Spinal cord (tissue), 10 donors: ENCODE data around the gene TUBA8. TPM values are rescaled to one million over a fixed set of nuclear protein-coding genes. Genes with fewer than 3 reads are reported as not detected.
"Not testable (repeated sequence)": the region's sequence is repeated elsewhere in the genome, so short reads cannot be mapped to it uniquely, and the experiment has no call there.

ENCODE experiments used
- DNase-seq, 6 donors: peaks; one replicate each; pipeline versions ENCODE4 v3.0.0 to v3.0.0-alpha.2; 2013 to 2015; ENCODE audit warnings: low spot score in 6 of 6, low read depth in 4 of 6
- H3K27ac ChIP-seq: one replicate; pipeline ENCODE4 v1.5.1; 2013; ENCODE audit warnings: low read depth, low read length, control low read depth
- H3K27me3 ChIP-seq: one replicate; pipeline ENCODE4 v1.6.1; 2013; ENCODE audit warnings: low read length; ENCODE audit not compliant: control insufficient read depth, insufficient read depth
- H3K36me3 ChIP-seq: one replicate; pipeline ENCODE4 v1.6.1; 2013; ENCODE audit warnings: low read length; ENCODE audit not compliant: control insufficient read depth, insufficient read depth
- H3K4me1 ChIP-seq: one replicate; pipeline ENCODE4 v1.6.1; 2013; ENCODE audit warnings: low read length; ENCODE audit not compliant: control insufficient read depth, insufficient read depth
- H3K4me3 ChIP-seq: one replicate; pipeline ENCODE4 v1.5.1; 2013; ENCODE audit warnings: low read depth, low read length, control low read depth
- H3K9me3 ChIP-seq: one replicate; pipeline ENCODE4 v1.6.1; 2013; ENCODE audit warnings: low read length; ENCODE audit not compliant: control insufficient read depth, insufficient read depth
- WGBS: methylation state at CpG from one replicate; pipeline ENCODE4 v1.1.5; 2013; ENCODE audit warnings: missing lambda C conversion rate; ENCODE audit not compliant: insufficient coverage; 5-methylcytosine and 5-hydroxymethylcytosine counted together
- polyA plus RNA-seq, 2 donors: library from polyadenylated mRNA; unstranded; fragments of 120-200 nt; gene quantifications; one replicate each; pipeline ENCODE4 v1.2.1, GENCODE V29; 2013; ENCODE audit not compliant: insufficient read length in 2 of 2
- total RNA-seq, 2 donors: library from RNA; depleted of rRNA in 1 of 2; stranded (reverse); fragments of 120-200 nt in 1 of 2; fragments of >200 nt in 1 of 2; gene quantifications; one replicate each; pipeline versions ENCODE4 v1.2.3 to v1.2.4, GENCODE V29; 2013 to 2014
- donor health status: healthy.

Gene TUBA8
- total and polyA plus RNA-seq, 4 donors, result 5.5 to 27.1 (median 17.2) TPM

DNA sequence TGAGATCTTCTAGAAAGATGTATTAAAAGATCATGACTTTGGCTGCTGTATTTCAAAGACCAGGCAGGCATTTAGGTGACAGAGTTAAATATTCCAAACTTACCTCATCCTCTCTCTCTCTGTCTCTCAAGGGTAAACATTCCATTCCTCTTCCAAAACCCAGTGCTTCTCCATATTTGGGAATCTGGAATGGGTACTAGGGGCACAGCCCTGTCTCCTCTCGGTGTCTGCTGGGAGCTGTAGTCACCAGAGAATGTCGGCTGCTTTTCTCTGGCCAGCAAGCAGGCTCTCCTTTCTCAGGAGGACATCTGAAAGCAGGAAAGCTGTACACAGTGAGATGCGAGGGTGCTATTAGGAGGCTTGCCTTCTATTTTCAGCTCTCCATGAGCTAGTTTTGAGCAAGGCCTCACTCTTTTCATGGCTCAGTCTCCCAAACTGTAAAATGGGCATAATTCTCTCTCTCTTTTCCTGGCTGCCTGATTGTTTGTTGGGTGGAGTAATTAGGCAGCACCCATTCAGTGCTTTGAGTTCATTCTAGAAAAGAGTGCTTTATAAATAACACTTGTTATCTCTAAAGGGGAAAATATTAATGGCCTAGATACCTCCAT lies 42.1 kb upstream of the TUBA8 start:
- H3K4me3 ChIP-seq, result no peak overlapping the region
- peaks cover 17% of the 10 kb centered on the region for H3K4me1 ChIP-seq
- H3K9me3 ChIP-seq, result no peaks in the 10 kb centered on the region
- no peaks in the 10 kb centered on the region for H3K27me3 ChIP-seq
- no peak for DNase-seq
- WGBS, result 71% methylated on average over 1 of the region's 3 CpGs
- peak overlapping the region; percentile 47 for H3K27ac ChIP-seq
- H3K36me3 ChIP-seq, result no peaks in the 10 kb centered on the region

DNA sequence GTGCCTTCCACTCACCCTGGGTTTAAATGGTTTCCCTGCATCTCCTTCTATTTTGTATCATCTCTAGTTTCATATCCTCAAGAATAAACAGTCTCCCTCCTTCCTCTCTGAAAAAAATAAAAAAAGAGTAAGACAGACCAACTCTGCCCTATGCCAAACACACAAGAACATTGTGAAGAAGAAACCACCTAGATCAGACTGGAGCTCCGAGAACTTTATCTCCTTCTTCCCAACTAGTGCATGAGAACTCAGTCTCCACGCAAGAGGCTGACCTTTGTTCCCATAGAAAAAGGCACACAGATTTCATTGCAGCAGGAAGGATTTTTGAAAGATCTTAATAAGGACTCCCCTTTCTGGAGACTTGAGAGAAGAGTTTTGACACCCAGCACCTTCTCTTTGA lies 41.6 kb upstream of the TUBA8 start:
- no peaks in the 10 kb centered on the region for H3K9me3 ChIP-seq
- no peaks in the 10 kb centered on the region for H3K27me3 ChIP-seq
- no peak overlapping the region for H3K27ac ChIP-seq
- H3K36me3 ChIP-seq, result no peaks in the 10 kb centered on the region
- H3K4me1 ChIP-seq, result peaks cover 14% of the 10 kb centered on the region
- no peak for DNase-seq
- 100% methylated on average over 1 of the region's 2 CpGs for WGBS
- H3K4me3 ChIP-seq, result no peak overlapping the region

DNA sequence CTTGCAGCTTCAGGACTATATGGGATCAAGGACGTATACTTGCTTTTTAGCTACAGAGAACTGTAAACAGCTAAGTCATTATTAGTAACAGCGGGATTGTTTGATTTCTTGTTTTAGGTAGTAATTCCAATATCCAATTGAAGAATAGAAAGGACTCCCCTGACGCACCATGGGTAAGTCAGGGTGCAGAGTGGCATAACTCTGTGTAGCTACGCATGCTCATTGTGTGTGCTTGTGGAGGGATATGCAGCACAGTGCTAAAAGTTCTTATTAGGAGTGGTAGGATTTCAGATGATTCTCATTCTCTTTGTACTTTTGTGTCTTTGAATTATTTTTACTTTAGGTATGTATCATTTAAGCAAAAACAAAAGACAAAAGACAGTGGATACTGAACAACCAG lies 40.6 kb upstream of the TUBA8 start:
- Histone ChIP-seq H3K4me3 (no peak overlapping the region), H3K27ac (no peak overlapping the region), H3K4me1 (peaks cover 13% of the 10 kb centered on the region), H3K27me3 (no peaks in the 10 kb centered on the region), H3K36me3 (no peaks in the 10 kb centered on the region), H3K9me3 (no peaks in the 10 kb centered on the region)
- peak in 1 of 6 donors; percentile 42 for DNase-seq
- 71% methylated on average over 1 of the region's 4 CpGs for WGBS

DNA sequence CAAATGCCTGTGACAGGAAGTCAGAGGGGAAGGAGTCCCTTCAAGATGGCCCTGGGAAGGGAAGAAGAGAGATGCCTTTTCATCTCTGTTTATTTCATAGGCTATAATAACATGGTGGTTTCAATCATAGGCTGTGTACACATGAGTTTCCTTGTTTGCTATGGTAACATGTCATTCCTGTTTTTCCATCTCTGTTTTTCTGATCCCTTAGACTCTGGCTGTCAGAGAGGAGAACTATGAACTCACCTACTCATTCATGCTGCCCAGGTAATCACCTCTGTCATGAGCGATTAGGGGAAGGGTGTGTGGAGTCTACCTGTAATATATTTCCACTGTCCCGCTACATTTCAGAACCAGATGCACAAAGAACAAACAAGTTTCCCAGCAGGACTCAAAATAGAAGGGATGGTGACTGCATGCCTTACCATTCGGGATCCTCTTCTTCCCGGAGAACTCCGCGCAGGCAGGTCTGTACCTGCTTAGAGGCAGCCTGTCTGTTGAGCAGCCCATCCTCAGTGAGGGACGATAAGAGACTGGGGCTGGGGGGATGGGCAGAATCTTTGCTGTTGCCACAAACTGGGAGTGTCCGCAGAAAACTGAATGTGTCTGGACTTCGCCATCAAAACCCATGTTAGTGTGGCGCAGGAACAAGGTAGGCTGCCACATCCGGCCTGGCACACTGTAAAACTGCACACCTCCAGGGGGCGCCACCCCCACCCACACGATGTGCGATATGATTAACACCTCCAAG lies 39.9 kb upstream of the TUBA8 start:
- Histone ChIP-seq H3K36me3 (no peaks in the 10 kb centered on the region), H3K4me3 (no peak overlapping the region), H3K9me3 (no peaks in the 10 kb centered on the region), H3K27me3 (no peaks in the 10 kb centered on the region), H3K4me1 (peaks cover 12% of the 10 kb centered on the region), H3K27ac (no peak overlapping the region)
- WGBS, result 84% methylated on average over 13 of the region's 14 CpGs
- DNase-seq, result no peak

DNA sequence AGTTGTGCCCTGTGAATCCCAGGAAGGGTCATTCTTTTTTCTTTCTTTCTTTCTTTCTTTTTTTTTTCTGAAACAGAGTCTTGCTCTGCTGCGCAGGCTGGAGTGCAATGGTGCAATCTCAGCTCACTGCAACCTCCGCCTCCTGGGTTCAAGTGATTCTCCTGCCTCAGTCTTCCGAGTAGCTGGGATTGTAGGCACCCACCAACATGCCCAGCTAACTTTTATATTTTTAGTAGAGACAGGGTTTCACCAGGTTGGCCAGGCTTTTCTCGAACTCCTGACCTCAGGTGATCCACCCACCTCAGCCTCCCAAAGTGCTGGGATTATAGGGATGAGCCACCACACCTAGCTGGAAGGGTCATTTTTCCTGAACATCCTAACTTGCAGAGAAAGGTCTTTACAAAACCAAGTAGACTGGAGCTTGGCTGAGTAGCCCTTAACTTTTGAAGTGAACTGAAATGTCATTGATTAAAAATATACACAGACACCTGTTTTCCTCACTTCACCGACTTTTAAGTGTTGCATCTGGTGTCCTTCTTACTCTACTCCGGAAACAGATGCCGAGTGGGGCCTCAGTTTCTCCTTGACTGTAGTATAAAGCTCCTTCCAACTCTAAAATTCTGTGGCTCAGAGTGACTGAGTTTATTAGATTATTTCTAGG lies 39.2 kb upstream of the TUBA8 start:
- not testable (repeated sequence) for H3K27ac ChIP-seq, H3K27me3 ChIP-seq, DNase-seq, H3K36me3 ChIP-seq, H3K4me3 ChIP-seq, H3K9me3 ChIP-seq
- peaks cover 14% of the 10 kb centered on the region for H3K4me1 ChIP-seq
- 100% methylated on average over 1 of the region's 7 CpGs for WGBS

DNA sequence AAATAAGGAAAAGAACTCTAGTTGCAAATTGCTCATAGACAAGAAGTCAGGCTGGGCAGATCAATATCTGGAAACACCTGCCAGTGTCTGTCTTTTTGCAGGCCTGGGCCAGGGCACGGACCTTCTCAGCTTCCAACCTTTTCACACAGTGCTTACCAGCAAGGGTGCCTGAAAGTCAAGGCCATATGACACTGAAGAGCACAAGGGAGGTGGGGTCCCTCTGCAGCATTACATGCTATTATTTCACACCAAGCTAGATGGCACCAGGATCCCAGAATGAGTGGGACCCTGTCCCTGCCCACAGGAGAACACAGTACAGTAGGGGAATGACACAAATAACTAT lies 38.7 kb upstream of the TUBA8 start:
- 67% methylated on average over 1 of the region's 1 CpG for WGBS
- no peaks in the 10 kb centered on the region for H3K9me3 ChIP-seq
- H3K27me3 ChIP-seq, result no peaks in the 10 kb centered on the region
- H3K4me3 ChIP-seq, result no peak overlapping the region
- DNase-seq, result no peak
- H3K4me1 ChIP-seq, result peaks cover 16% of the 10 kb centered on the region
- H3K27ac ChIP-seq, result no peak overlapping the region
- H3K36me3 ChIP-seq, result no peaks in the 10 kb centered on the region

DNA sequence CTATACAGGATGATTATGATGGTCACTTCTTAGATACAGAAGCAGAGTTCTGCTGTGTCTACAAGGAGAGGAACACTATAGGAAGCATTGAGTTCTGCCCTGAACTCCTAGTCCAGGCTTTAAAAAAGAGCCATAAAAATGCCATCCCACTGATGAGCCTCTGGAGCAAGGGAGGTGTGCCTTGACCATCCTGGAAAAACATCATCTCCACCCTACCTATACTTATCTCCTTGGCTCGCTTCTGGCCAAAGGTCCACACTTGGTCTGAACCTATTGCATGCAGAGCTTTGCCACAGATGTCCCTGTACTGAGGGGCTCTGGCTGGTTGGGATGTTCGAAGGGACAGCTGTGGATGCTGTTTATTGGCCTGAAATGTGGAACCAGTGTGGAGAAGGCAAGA lies 37.1 kb upstream of the TUBA8 start:
- Histone ChIP-seq H3K4me1 (peaks cover 13% of the 10 kb centered on the region), H3K4me3 (no peak overlapping the region), H3K27me3 (no peaks in the 10 kb centered on the region), H3K36me3 (no peaks in the 10 kb centered on the region), H3K9me3 (no peaks in the 10 kb centered on the region), H3K27ac (no peak overlapping the region)
- 67% methylated on average over 1 of the region's 2 CpGs for WGBS
- no peak for DNase-seq

DNA sequence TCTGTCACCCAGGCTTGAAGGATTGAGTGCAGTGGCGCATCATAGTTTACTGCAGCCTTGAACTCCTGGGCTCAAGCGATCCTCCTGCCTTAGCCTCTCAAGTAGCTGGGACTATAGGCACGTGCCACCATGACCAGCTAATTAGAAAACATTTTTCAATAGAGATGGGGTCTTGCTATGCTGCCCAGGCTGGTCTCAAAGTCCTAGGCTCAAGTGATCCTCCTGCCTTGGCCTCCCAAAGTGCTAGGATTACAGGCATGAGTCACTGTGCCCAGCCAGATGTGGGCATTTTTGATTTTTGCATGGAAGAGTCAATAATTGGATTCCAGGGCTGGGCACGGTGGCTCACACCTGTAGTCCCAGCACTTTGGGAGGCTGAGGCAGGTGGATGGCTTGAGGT lies 36.7 kb upstream of the TUBA8 start:
- DNase-seq, H3K36me3 ChIP-seq, H3K4me3 ChIP-seq, H3K27me3 ChIP-seq, H3K9me3 ChIP-seq, H3K27ac ChIP-seq: not testable (repeated sequence)
- 91% methylated on average over 3 of the region's 4 CpGs for WGBS
- H3K4me1 ChIP-seq, result peaks cover 18% of the 10 kb centered on the region

DNA sequence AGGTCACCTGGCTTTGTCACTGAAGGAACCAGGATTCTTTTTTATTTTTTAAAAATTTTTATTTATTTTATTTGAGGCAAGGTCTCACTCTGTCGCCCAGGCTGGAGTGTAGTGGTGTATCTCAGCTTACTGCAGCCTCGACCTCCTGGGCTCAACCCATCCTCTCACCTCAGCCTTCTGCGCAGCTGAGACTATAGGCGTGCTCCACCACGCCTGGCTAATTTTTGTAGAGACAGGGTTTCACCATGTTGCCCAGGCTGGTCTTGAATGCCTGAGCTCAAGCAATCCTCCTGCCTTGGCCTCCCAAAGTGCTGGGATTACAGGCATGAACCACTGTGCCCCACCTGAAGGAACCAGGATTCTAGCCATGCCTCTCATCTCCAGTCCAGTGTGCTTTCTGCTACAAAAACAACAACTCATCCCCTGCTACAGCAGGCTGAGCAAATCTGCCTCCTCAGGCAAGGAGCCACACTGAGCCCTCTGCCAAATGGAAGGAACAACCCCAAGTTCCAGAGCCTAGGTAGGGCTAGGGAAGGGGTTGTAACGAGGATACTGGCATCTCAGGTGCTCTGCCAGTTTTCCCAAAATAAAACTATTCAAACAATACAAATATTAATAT lies 35.4 kb upstream of the TUBA8 start:
- WGBS, result 98% methylated on average over 3 of the region's 6 CpGs
- H3K27me3 ChIP-seq, result no peaks in the 10 kb centered on the region
- H3K36me3 ChIP-seq, result no peaks in the 10 kb centered on the region
- H3K4me1 ChIP-seq, result peaks cover 20% of the 10 kb centered on the region
- H3K9me3 ChIP-seq, result no peaks in the 10 kb centered on the region
- H3K27ac ChIP-seq, result no peak overlapping the region
- no peak for DNase-seq
- no peak overlapping the region for H3K4me3 ChIP-seq
